GM12892 (cell line): ENCODE measurements around the gene RAP1GAP.

Experiments used
- POLR2A ChIP-seq: IDR thresholded peaks from 2 replicates; pipeline ENCODE4 v1.6.1; 2011; ENCODE audit warnings: low read depth, low read length, control low read depth
- POLR2AphosphoS5 ChIP-seq: IDR thresholded peaks from 2 replicates; pipeline ENCODE4 v1.6.1; 2011; ENCODE audit warnings: low read depth, low read length, control low read depth
- TAF1 ChIP-seq: IDR thresholded peaks from 2 replicates; pipeline ENCODE4 v1.6.1; 2011; ENCODE audit warnings: low read depth, mild to moderate bottlenecking, control low read depth, low read length, borderline replicate concordance

- no peak for TF ChIP-seq POLR2AphosphoS5
- no peak for TF ChIP-seq POLR2A
- TF ChIP-seq TAF1 = no peak
These were observed 118.2 kb downstream of the RAP1GAP start for GRCh38 chr1:21550866-21551475.
